ENCODE results near the gene TCFL5. TPM values are rescaled to one million over a fixed set of nuclear protein-coding genes. Genes with fewer than 3 reads are reported as not detected.
"Not testable (repeated sequence)": the region's sequence is repeated elsewhere in the genome, so short reads cannot be mapped to it uniquely, and the experiment has no call there.

Gene TCFL5
- total and polyA plus RNA-seq, 2 donors from 2014 or later = 6.1 to 11.5 TPM

DNA sequence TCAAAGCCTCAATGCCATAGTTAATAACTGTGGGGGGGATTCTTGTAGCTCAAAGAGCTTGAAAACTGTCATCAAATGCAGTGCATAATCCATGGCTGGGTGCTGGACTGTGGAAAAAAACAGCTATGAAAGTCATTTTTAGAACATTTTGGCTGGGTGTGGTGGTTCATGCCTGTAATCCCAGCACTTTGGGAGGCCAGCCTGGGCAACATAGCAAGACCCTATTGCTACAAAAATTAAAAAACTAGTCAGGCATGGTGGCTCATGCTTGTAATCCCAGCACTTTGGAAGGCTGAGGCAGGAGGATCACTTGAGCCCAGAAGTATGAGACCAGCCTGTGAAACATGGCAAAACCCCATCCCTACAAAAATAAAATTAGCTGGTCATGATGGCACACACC is 12.2 kb downstream of the TCFL5 start:
- Histone ChIP-seq H3K9ac (ENCODE audit: low read length in 3 of 3) (no peak overlapping the region), H3K36me3 (ENCODE audit: control insufficient read depth in 2 of 3, insufficient read depth in 3 of 3, low read length in 3 of 3) (peaks cover 0 to 6% (median 6%) of the 10 kb centered on the region in 3 donors), H3K27me3 (ENCODE audit: control insufficient read depth, insufficient read depth, low read length) (no peaks in the 10 kb centered on the region), H3K27ac (ENCODE audit: low read depth in 2 of 2, low read length in 2 of 2) (no peak overlapping the region), H3K4me1 (ENCODE audit: control insufficient read depth in 2 of 3, insufficient read depth in 2 of 3, low read depth in 1 of 3, low read length in 3 of 3) (no peaks in the 10 kb centered on the region), H3K9me3 (ENCODE audit: control insufficient read depth in 2 of 3, insufficient read depth in 1 of 3, low read length in 3 of 3) (no peaks in the 10 kb centered on the region), H3K4me3 (ENCODE audit: low read length in 3 of 3) (no peak overlapping the region)
- intact Hi-C loops (cut with DNase I) = no loop called here
- DNase-seq (no peak), FAIRE-seq (no peak)
- TF ChIP-seq, protein P1, sequence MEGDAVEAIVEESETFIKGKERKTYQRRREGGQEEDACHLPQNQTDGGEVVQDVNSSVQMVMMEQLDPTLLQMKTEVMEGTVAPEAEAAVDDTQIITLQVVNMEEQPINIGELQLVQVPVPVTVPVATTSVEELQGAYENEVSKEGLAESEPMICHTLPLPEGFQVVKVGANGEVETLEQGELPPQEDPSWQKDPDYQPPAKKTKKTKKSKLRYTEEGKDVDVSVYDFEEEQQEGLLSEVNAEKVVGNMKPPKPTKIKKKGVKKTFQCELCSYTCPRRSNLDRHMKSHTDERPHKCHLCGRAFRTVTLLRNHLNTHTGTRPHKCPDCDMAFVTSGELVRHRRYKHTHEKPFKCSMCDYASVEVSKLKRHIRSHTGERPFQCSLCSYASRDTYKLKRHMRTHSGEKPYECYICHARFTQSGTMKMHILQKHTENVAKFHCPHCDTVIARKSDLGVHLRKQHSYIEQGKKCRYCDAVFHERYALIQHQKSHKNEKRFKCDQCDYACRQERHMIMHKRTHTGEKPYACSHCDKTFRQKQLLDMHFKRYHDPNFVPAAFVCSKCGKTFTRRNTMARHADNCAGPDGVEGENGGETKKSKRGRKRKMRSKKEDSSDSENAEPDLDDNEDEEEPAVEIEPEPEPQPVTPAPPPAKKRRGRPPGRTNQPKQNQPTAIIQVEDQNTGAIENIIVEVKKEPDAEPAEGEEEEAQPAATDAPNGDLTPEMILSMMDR (IDR thresholded peaks at IDR 0.05; ENCODE audit: borderline replicate concordance, extremely low read depth, insufficient read depth) = no peak

- H3K4me1 ChIP-seq (ENCODE audit: control insufficient read depth in 2 of 3, insufficient read depth in 2 of 3, low read depth in 1 of 3, low read length in 3 of 3); H3K36me3 ChIP-seq (ENCODE audit: control insufficient read depth in 2 of 3, insufficient read depth in 3 of 3, low read length in 3 of 3); H3K27ac ChIP-seq (ENCODE audit: low read depth in 2 of 2, low read length in 2 of 2); FAIRE-seq; H3K4me3 ChIP-seq (ENCODE audit: low read length in 3 of 3); intact Hi-C loops (cut with DNase I); H3K27me3 ChIP-seq (ENCODE audit: control insufficient read depth, insufficient read depth, low read length); H3K9me3 ChIP-seq (ENCODE audit: control insufficient read depth in 2 of 3, insufficient read depth in 1 of 3, low read length in 3 of 3); H3K9ac ChIP-seq (ENCODE audit: low read length in 3 of 3): not testable (repeated sequence)
- peak in 1 of 5 donors; percentile 17 for DNase-seq
These were observed 12.7 kb downstream of the TCFL5 start for GRCh38 chr20:62848917-62849316.

DNA sequence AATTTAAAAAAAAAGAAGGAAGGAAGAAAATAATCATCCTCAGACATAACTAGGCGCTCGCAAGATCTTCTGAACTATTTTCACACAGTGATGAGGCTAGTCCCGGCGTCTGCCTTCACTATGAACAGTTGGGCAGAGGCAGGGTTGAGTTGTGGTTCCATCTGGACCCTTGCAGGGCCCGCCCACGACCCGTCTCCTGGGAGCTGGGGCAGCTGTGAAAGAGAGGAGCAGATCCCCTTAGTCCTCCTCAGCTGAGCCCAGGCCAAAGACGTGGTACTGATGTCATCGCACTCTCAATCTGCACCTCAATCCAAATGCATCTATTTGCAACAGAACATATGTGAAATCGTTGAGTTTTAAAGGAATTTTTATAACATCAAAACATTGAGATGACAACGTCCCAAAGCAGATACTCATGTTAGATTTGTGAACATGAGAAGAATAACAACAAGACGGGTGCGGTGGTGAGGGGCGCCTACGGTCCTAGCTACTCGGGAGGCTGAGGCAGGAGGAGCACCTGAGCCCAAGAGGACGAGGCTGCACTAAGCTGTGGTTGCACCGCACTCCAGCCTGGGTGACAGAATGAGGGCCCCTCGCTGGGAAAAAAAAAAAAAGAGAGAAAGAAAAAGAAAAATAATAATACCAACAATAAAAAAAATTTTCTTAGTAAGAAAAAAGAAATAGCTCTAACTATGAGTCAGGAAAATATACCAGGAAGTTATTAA is 15.3 kb downstream of the TCFL5 start:
- FAIRE-seq (no peak), DNase-seq (no peak)
- Histone ChIP-seq H3K36me3 (ENCODE audit: control insufficient read depth in 2 of 3, insufficient read depth in 3 of 3, low read length in 3 of 3) (no peaks in the 10 kb centered on the region), H3K27ac (ENCODE audit: low read depth in 2 of 2, low read length in 2 of 2) (no peak overlapping the region), H3K4me1 (ENCODE audit: control insufficient read depth in 2 of 3, insufficient read depth in 2 of 3, low read depth in 1 of 3, low read length in 3 of 3) (no peaks in the 10 kb centered on the region), H3K9ac (ENCODE audit: low read length in 3 of 3) (no peak overlapping the region), H3K9me3 (ENCODE audit: control insufficient read depth in 2 of 3, insufficient read depth in 1 of 3, low read length in 3 of 3) (peaks cover 0 to 2% (median 0%) of the 10 kb centered on the region in 3 donors), H3K27me3 (ENCODE audit: control insufficient read depth, insufficient read depth, low read length) (no peaks in the 10 kb centered on the region), H3K4me3 (ENCODE audit: low read length in 3 of 3) (no peak overlapping the region)
- intact Hi-C loops (cut with DNase I) = no loop called here
- TF ChIP-seq, protein P1 (IDR thresholded peaks at IDR 0.05; ENCODE audit: borderline replicate concordance, extremely low read depth, insufficient read depth) = no peak

GRCh38 chr20:62845416-62846160 is 16.0 kb downstream of the TCFL5 start:
- no peak for DNase-seq
- FAIRE-seq = no peak
- TF ChIP-seq, protein P1 (IDR thresholded peaks at IDR 0.05; ENCODE audit: borderline replicate concordance, extremely low read depth, insufficient read depth) = no peak
- Histone ChIP-seq H3K4me3 (ENCODE audit: low read length in 3 of 3) (no peak overlapping the region), H3K36me3 (ENCODE audit: control insufficient read depth in 2 of 3, insufficient read depth in 3 of 3, low read length in 3 of 3) (no peaks in the 10 kb centered on the region), H3K27ac (ENCODE audit: low read depth in 2 of 2, low read length in 2 of 2) (no peak overlapping the region), H3K27me3 (ENCODE audit: control insufficient read depth, insufficient read depth, low read length) (no peaks in the 10 kb centered on the region), H3K9ac (ENCODE audit: low read length in 3 of 3) (no peak overlapping the region), H3K4me1 (ENCODE audit: control insufficient read depth in 2 of 3, insufficient read depth in 2 of 3, low read depth in 1 of 3, low read length in 3 of 3) (no peaks in the 10 kb centered on the region), H3K9me3 (ENCODE audit: control insufficient read depth in 2 of 3, insufficient read depth in 1 of 3, low read length in 3 of 3) (peaks cover 0 to 2% (median 0%) of the 10 kb centered on the region in 3 donors)
- intact Hi-C loops (cut with DNase I) = no loop called here
